PC-9 (cell line): ENCODE measurements around the gene POLDIP3. TPM values are rescaled to one million over a fixed set of nuclear protein-coding genes. Genes with fewer than 3 reads are reported as not detected.
A peak's percentile ranks its signal among the peaks of the same experiment; 100 is the strongest.

ENCODE experiments used
- BruUV-seq: library from RNA; stranded (reverse); fragments of 400-500 nt; replicated peaks from 2 replicates; lab custom pipeline; 2021; lab: Mats Ljungman, UMichigan
- CTCF ChIA-PET: fragments of 300-600 bp; sonication (Branson Sonifier 250); formaldehyde crosslinking; loops from one replicate; lab custom pipeline; 2022; ENCODE audit warnings: antibody characterized with exemption; lab: Charles Lee
- POLR2A ChIA-PET: fragments of 300-600 bp; sonication (Branson Sonifier 250); formaldehyde crosslinking; loops from one replicate; lab custom pipeline; 2022; ENCODE audit warnings: antibody characterized with exemption; ENCODE audit not compliant: unreplicated experiment; lab: Charles Lee
- DNase-seq, 2 experiments: peaks; one replicate each; pipeline versions ENCODE4 v3.0.0 to v3.0.0-alpha.2; 2015 to 2022; ENCODE audit warnings: mixed read lengths in 1 of 2
- H2AFZ ChIP-seq: fragments of 200-600 bp; sonication (generic); 2 replicates; pipeline ENCODE4 v1.8.1; 2017; ENCODE audit warnings: antibody characterized with exemption
- H3F3A ChIP-seq: fragments of 200-600 bp; sonication (generic); 2 replicates; pipeline ENCODE4 v1.8.1; 2017; ENCODE audit warnings: antibody characterized with exemption, mild to moderate bottlenecking, low read depth; ENCODE audit not compliant: insufficient read depth
- H3K27ac ChIP-seq: fragments of 200-600 bp; sonication (generic); 2 replicates; pipeline ENCODE4 v1.6.1; 2016; ENCODE audit warnings: mixed run types
- H3K27me3 ChIP-seq: fragments of 200-600 bp; sonication (generic); 2 replicates; pipeline ENCODE4 v1.6.1; 2016; ENCODE audit warnings: low read depth, mixed run types; ENCODE audit not compliant: insufficient read depth
- H3K36me3 ChIP-seq: fragments of 200-600 bp; sonication (generic); 2 replicates; pipeline ENCODE4 v1.6.1; 2016; ENCODE audit warnings: low read depth, mixed run types
- H3K4me1 ChIP-seq: fragments of 200-600 bp; sonication (generic); replicated peaks from 2 replicates; pipeline ENCODE4 v1.6.1; 2016; ENCODE audit warnings: mixed run types; ENCODE audit not compliant: insufficient read depth
- H3K4me2 ChIP-seq: fragments of 200-600 bp; sonication (generic); 2 replicates; pipeline ENCODE4 v1.6.1; 2017; ENCODE audit warnings: mixed run types
- H3K4me3 ChIP-seq: fragments of 200-600 bp; sonication (generic); 2 replicates; pipeline ENCODE4 v1.6.1; 2016; ENCODE audit warnings: mixed run types
- H3K79me2 ChIP-seq: fragments of 200-600 bp; sonication (generic); 2 replicates; pipeline ENCODE4 v1.6.1; 2017; ENCODE audit warnings: low read depth, mixed run types
- H3K9me2 ChIP-seq: fragments of 200-600 bp; sonication (generic); 2 replicates; pipeline ENCODE4 v1.8.1; 2017; ENCODE audit warnings: mild to moderate bottlenecking; ENCODE audit not compliant: insufficient read depth
- H3K9me3 ChIP-seq: fragments of 200-600 bp; sonication (generic); 2 replicates; pipeline ENCODE4 v1.8.1; 2016; ENCODE audit warnings: low read depth; ENCODE audit not compliant: insufficient read depth
- H4K20me1 ChIP-seq: fragments of 200-600 bp; sonication (generic); 2 replicates; pipeline ENCODE4 v1.8.1; 2017; ENCODE audit not compliant: insufficient read depth
- CTCF ChIP-seq: fragments of 200-600 bp; sonication (generic); conservative IDR thresholded peaks from 2 replicates; pipeline ENCODE4 v1.6.1; 2017; ENCODE audit warnings: mixed run types, antibody characterized with exemption, mild to moderate bottlenecking, moderate library complexity
- EZH2 ChIP-seq: fragments of 200-600 bp; sonication (generic); IDR thresholded peaks from 2 replicates; pipeline ENCODE4 v1.8.0; 2017; ENCODE audit warnings: antibody characterized with exemption, low read depth
- intact Hi-C: fragments of 100-400 bp; cut with micrococcal nuclease; formaldehyde crosslinking; loops from one replicate; pipeline ENCODE4 v1.10.0; 2022; ENCODE audit not compliant: unreplicated experiment
- total RNA-seq: library from RNA; stranded (reverse); gene quantifications from 2 replicates; pipeline ENCODE4 v1.2.3, GENCODE V29; 2021

Gene POLDIP3
- total RNA-seq, 1 experiment from 2014 or later = 62.9 TPM

- H3K27ac ChIP-seq = peak overlapping the region; percentile 90
- H3K9me3 ChIP-seq = no peaks in the 10 kb centered on the region
- H3K79me2 ChIP-seq = no peaks in the 10 kb centered on the region
- TF ChIP-seq CTCF = no peak
- no peak for TF ChIP-seq EZH2
- peaks cover 30% of the 10 kb centered on the region; the same call in 1 of the 2 replicates for H3F3A ChIP-seq
- no peak overlapping the region for H3K4me3 ChIP-seq
- intact Hi-C loops = loop anchor here (2.0 kb wide), 1 partner anchor 21 kb away; the partner anchor contains the start of gene POLDIP3
- H2AFZ ChIP-seq = no peak overlapping the region
- DNase-seq = peak; percentile 82 to 85
- no peaks in the 10 kb centered on the region for H3K9me2 ChIP-seq
- H3K4me2 ChIP-seq = peak overlapping the region; percentile 48
- peaks cover 19% of the 10 kb centered on the region for H3K4me1 ChIP-seq
- H3K27me3 ChIP-seq = no peaks in the 10 kb centered on the region
- peaks cover 16% of the 10 kb centered on the region; the same call in 1 of the 2 replicates for H4K20me1 ChIP-seq
- ChIA-PET POLR2A (interaction anchor here (0.6 to 1.0 kb wide), 4 partner anchors 18 to 91 kb away, joined by 5 to 9 read pairs (median 6); partner anchors contain the start of gene POLDIP3), CTCF (interaction anchor here (0.6 kb wide), 1 partner anchor 97 kb away, joined by 3 read pairs; no protein-coding TSS in a partner anchor)
- 0 out of 2 replicates have a peak, but pooled peaks cover 4% of the 10 kb centered on the region for H3K36me3 ChIP-seq
- BruUV-seq = TSS peak; percentile 95
These were observed 20.8 kb upstream of the POLDIP3 start for GRCh38 chr22:42635531-42635930.

DNA sequence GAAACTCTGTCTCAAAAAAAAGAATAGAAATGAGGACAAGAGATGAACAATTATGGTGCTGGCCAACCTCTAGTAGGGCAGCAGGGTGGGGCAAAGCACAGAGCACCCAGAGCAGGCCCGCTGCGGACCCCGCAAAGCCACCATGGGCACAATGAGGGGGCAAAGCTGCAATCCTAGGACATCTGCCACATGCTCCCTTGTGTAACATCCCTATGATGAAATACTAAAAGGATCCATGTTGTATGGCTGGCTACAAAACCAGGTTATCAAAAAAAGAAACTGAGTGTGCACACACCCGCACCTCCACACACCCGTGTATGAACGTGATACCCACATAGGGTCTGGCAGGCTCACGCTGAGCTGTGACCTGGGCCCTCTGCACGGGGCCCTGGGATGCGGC is 18.3 kb upstream of the POLDIP3 start:
- ChIA-PET POLR2A (no interaction called here), CTCF (interaction anchor here (0.7 kb wide), 1 partner anchor 1465 kb away, joined by 13 read pairs; no protein-coding TSS in a partner anchor)
- peaks cover 16% of the 10 kb centered on the region; the same call in 1 of the 2 replicates for H4K20me1 ChIP-seq
- no peak overlapping the region for H3K4me2 ChIP-seq
- H3K4me1 ChIP-seq = peaks cover 19% of the 10 kb centered on the region
- intact Hi-C loops = no loop called here
- H3K79me2 ChIP-seq = no peaks in the 10 kb centered on the region
- H3K27ac ChIP-seq = no peak overlapping the region
- 0 out of 2 replicates have a peak, but pooled peaks cover 4% of the 10 kb centered on the region for H3K36me3 ChIP-seq
- H3K4me3 ChIP-seq = no peak overlapping the region
- no peaks in the 10 kb centered on the region for H3K9me2 ChIP-seq
- no peak overlapping the region for H2AFZ ChIP-seq
- no peaks in the 10 kb centered on the region for H3K9me3 ChIP-seq
- peaks cover 30% of the 10 kb centered on the region; the same call in 1 of the 2 replicates for H3F3A ChIP-seq
- no TSS peak for BruUV-seq
- DNase-seq = no peak
- TF ChIP-seq CTCF = no peak
- no peak for TF ChIP-seq EZH2
- H3K27me3 ChIP-seq = no peaks in the 10 kb centered on the region

GRCh38 chr22:42632096-42632495 is 17.4 kb upstream of the POLDIP3 start:
- Histone ChIP-seq H3K4me1 (peaks cover 19% of the 10 kb centered on the region), H3F3A (peaks cover 25% of the 10 kb centered on the region; the same call in 1 of the 2 replicates), H3K79me2 (no peaks in the 10 kb centered on the region), H3K9me2 (no peaks in the 10 kb centered on the region), H3K9me3 (no peaks in the 10 kb centered on the region), H3K27ac (no peak overlapping the region), H2AFZ (no peak overlapping the region), H3K36me3 (0 out of 2 replicates have a peak, but pooled peaks cover 4% of the 10 kb centered on the region), H3K4me2 (no peak overlapping the region), H4K20me1 (peaks cover 16% of the 10 kb centered on the region; the same call in 1 of the 2 replicates), H3K4me3 (no peak overlapping the region), H3K27me3 (no peaks in the 10 kb centered on the region)
- no TSS peak for BruUV-seq
- ChIA-PET POLR2A (no interaction called here), CTCF (no interaction called here)
- TF ChIP-seq EZH2 (no peak), CTCF (peak; percentile 33; the same call in 1 of the 2 replicates)
- no peak for DNase-seq
- intact Hi-C loops = no loop called here
